ENCODE measurements around the gene STS.

DNA sequence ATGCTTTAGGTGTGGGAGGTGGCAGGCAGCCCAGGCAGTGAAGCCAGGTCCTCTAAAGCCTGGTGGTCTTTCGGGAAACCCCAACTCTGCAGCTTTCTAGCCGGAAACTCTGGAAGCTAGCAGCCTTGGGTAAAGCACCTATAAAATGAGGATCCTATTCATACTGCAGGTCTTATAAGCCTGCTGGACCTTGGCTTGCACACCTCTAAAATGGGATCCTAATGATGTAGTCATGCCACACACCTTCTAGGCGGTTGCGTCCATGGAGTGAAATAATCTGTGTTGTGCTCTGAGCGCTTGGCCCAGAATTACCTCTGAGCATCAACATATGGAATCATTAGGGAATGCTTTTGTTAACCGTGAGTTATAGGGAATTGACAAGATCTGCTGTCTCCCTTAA is 36.0 kb upstream of the STS start:
- TF ChIP-seq, protein P1, sequence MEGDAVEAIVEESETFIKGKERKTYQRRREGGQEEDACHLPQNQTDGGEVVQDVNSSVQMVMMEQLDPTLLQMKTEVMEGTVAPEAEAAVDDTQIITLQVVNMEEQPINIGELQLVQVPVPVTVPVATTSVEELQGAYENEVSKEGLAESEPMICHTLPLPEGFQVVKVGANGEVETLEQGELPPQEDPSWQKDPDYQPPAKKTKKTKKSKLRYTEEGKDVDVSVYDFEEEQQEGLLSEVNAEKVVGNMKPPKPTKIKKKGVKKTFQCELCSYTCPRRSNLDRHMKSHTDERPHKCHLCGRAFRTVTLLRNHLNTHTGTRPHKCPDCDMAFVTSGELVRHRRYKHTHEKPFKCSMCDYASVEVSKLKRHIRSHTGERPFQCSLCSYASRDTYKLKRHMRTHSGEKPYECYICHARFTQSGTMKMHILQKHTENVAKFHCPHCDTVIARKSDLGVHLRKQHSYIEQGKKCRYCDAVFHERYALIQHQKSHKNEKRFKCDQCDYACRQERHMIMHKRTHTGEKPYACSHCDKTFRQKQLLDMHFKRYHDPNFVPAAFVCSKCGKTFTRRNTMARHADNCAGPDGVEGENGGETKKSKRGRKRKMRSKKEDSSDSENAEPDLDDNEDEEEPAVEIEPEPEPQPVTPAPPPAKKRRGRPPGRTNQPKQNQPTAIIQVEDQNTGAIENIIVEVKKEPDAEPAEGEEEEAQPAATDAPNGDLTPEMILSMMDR (IDR thresholded peaks at IDR 0.05; ENCODE audit: insufficient read depth, low read depth, low read length) = no peak
- TF ChIP-seq EZH2 (IDR thresholded peaks at IDR 0.05; ENCODE audit: insufficient read depth, low read length) = no peak

Measured in astrocyte (in vitro differentiated cells and primary cell).